ENCODE measurements around the gene DUS1L.

DUS1L gene

GRCh38 chr17:82050152-82050760, 15.3 kb downstream of the DUS1L start:
- Histone ChIP-seq H3K9ac (ENCODE audit: low read length) (no peak overlapping the region; the same call in 1 of the 2 replicates), H4K20me1 (ENCODE audit: insufficient read depth, low read length) (no peaks in the 10 kb centered on the region)

GRCh38 chr17:82049521-82049971, 16.1 kb downstream of the DUS1L start:
- TF ChIP-seq EZH2 (IDR thresholded peaks at IDR 0.05; ENCODE audit: borderline replicate concordance, low read length) (no peak), CTCF (IDR thresholded peaks at IDR 0.05; ENCODE audit: low read length) (no peak)
- Histone ChIP-seq H3K27me3 (ENCODE audit: insufficient read depth, low read length) (no peaks in the 10 kb centered on the region), H3K27ac (ENCODE audit: low read depth, low read length, poor library complexity, severe bottlenecking) (no peak overlapping the region)

More at GRCh38 chr17:82050152-82050760, 15.3 kb downstream of the DUS1L start:
- Histone ChIP-seq H3K27ac (ENCODE audit: low read depth, low read length, poor library complexity, severe bottlenecking) (no peak overlapping the region), H3K4me2 (ENCODE audit: low read length) (peak overlapping the region; percentile 79; the same call in 1 of the 2 replicates), H3K4me1 (ENCODE audit: insufficient read depth, low read length, severe bottlenecking) (peaks cover 27% of the 10 kb centered on the region), H2AFZ (ENCODE audit: low read length) (no peak overlapping the region), H3K4me3 (ENCODE audit: low read depth, low read length, poor library complexity, severe bottlenecking) (peak overlapping the region; percentile 100), H3K9me2 (ENCODE audit: low read depth, low read length) (no peaks in the 10 kb centered on the region), H3K36me3 (ENCODE audit: insufficient read depth, low read length) (peaks cover 19% of the 10 kb centered on the region), H3K27me3 (ENCODE audit: insufficient read depth, low read length) (no peaks in the 10 kb centered on the region), H3K9me3 (ENCODE audit: low read length) (no peaks in the 10 kb centered on the region), H3F3A (ENCODE audit: insufficient read depth, low read length) (no peaks in the 10 kb centered on the region), H3K79me2 (ENCODE audit: insufficient read depth, low read length) (0 out of 2 replicates have a peak, but pooled peaks cover 4% of the 10 kb centered on the region)
- TF ChIP-seq EZH2 (IDR thresholded peaks at IDR 0.05; ENCODE audit: borderline replicate concordance, low read length) (no peak), CTCF (IDR thresholded peaks at IDR 0.05; ENCODE audit: low read length) (no peak)

GRCh38 chr17:82049106-82049505, 16.5 kb downstream of the DUS1L start:
- Histone ChIP-seq H3F3A (ENCODE audit: insufficient read depth, low read length) (no peaks in the 10 kb centered on the region), H3K4me1 (ENCODE audit: insufficient read depth, low read length, severe bottlenecking) (peaks cover 27% of the 10 kb centered on the region), H3K4me2 (ENCODE audit: low read length) (no peak overlapping the region), H3K27me3 (ENCODE audit: insufficient read depth, low read length) (no peaks in the 10 kb centered on the region), H3K9me3 (ENCODE audit: low read length) (no peaks in the 10 kb centered on the region), H3K36me3 (ENCODE audit: insufficient read depth, low read length) (peaks cover 8% of the 10 kb centered on the region), H2AFZ (ENCODE audit: low read length) (no peak overlapping the region), H3K9ac (ENCODE audit: low read length) (no peak overlapping the region), H3K79me2 (ENCODE audit: insufficient read depth, low read length) (0 out of 2 replicates have a peak, but pooled peaks cover 4% of the 10 kb centered on the region), H3K4me3 (ENCODE audit: low read depth, low read length, poor library complexity, severe bottlenecking) (no peak overlapping the region), H3K9me2 (ENCODE audit: low read depth, low read length) (no peaks in the 10 kb centered on the region), H4K20me1 (ENCODE audit: insufficient read depth, low read length) (no peaks in the 10 kb centered on the region), H3K27ac (ENCODE audit: low read depth, low read length, poor library complexity, severe bottlenecking) (no peak overlapping the region)
- TF ChIP-seq CTCF (IDR thresholded peaks at IDR 0.05; ENCODE audit: low read length) (no peak), EZH2 (IDR thresholded peaks at IDR 0.05; ENCODE audit: borderline replicate concordance, low read length) (no peak)

More at GRCh38 chr17:82049521-82049971, 16.1 kb downstream of the DUS1L start:
- peaks cover 27% of the 10 kb centered on the region for H3K4me1 ChIP-seq (ENCODE audit: insufficient read depth, low read length, severe bottlenecking)
- H3K9me2 ChIP-seq (ENCODE audit: low read depth, low read length), result no peaks in the 10 kb centered on the region
- H3K36me3 ChIP-seq (ENCODE audit: insufficient read depth, low read length), result peaks cover 12% of the 10 kb centered on the region
- no peaks in the 10 kb centered on the region for H4K20me1 ChIP-seq (ENCODE audit: insufficient read depth, low read length)
- no peaks in the 10 kb centered on the region for H3F3A ChIP-seq (ENCODE audit: insufficient read depth, low read length)
- no peak overlapping the region for H3K4me3 ChIP-seq (ENCODE audit: low read depth, low read length, poor library complexity, severe bottlenecking)
- 0 out of 2 replicates have a peak, but pooled peaks cover 4% of the 10 kb centered on the region for H3K79me2 ChIP-seq (ENCODE audit: insufficient read depth, low read length)
- no peak overlapping the region for H3K4me2 ChIP-seq (ENCODE audit: low read length)
- no peaks in the 10 kb centered on the region for H3K9me3 ChIP-seq (ENCODE audit: low read length)
- H3K9ac ChIP-seq (ENCODE audit: low read length), result no peak overlapping the region
- no peak overlapping the region for H2AFZ ChIP-seq (ENCODE audit: low read length)
